Measurements from ENCODE around the gene MAB21L3.

The MAB21L3 gene

GRCh38 chr1:116110567-116111523 lies at the start of gene MAB21L3:
Gene MAB21L3 (plus strand): TSS chr1:116111399. CDS start chr1:116112616, 1,217 bp downstream.
- no peak for DNase-seq (ENCODE audit: low read depth in 1 of 2, low spot score in 1 of 2)

GRCh38 chr1:116062201-116062600 lies 49.0 kb upstream of the MAB21L3 start:
- DNase-seq (ENCODE audit: low read depth in 1 of 2, low spot score in 1 of 2): no peak

GRCh38 chr1:116064616-116065015 lies 46.6 kb upstream of the MAB21L3 start:
- DNase-seq (ENCODE audit: low read depth in 1 of 2, low spot score in 1 of 2): no peak

DNA sequence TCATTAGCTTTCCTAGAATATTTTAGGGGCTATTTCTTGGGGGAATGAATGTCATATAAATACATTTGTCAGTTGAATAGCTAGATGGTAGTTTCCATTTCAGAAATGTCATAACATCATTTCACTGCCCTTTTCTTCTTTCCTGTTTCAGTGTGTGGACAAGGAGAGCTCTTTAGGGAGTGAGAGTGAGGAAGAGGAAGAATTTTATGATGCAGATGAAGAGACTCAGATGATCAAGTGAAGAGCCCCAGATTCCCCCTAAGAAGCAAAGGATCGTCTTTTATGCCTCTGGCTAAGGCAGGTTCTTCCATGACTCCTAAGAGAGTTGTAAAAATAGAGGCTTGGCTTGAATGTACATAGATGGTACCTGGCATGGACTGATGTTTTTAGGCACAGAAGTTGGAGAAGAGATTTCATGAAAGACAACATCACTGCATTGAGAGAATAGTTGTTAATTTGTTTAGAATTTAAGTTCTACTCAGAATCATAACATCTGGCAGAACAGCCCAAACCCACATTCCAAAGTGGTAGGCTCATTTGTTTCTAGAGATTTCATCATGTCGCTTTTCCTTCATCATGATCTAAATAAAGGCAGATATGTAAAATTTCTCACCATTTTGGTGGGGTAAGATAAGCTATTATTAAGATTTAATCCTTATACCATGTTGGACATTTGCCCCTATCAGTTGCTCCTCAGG lies 44.2 kb upstream of the MAB21L3 start:
- DNase-seq (ENCODE audit: low read depth in 1 of 2, low spot score in 1 of 2): no peak

DNA sequence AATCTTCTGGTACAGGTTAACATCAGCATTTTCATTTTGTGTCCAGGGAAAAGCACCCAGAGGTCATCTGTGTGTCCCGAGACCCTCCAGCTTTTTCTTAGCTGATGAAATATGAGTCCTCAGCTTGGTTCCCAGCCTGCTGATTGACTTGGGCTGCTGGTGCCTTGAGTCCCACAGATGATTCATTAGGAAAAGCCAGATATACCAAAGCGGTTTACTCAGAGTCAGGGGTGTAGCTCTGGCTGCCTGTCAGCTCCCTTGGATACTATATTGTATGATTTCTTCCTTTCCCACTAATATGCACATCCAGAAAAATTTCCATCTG lies 43.7 kb upstream of the MAB21L3 start:
- no peak for DNase-seq (ENCODE audit: low read depth in 1 of 2, low spot score in 1 of 2)

DNA sequence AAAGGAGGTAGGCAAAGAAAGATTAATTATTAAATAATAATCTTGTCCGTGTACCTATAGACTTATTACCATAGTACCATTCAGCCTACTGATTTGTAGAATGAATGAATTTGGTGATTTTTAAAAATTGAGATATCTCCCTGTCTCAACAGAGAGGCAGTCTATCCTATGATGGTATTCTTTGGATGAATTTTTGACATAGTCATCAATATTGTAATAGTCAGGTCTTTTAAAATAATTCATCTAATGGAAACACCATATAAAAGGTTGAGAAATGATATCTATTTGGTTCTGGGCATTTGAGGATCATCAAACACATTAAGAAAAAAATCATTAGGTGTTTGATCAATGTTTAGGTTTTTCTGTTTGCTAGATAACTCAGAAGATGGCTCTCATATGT lies 35.6 kb upstream of the MAB21L3 start:
- DNase-seq (ENCODE audit: low read depth in 1 of 2, low spot score in 1 of 2): no peak

- DNase-seq (ENCODE audit: low read depth in 1 of 2, low spot score in 1 of 2): no peak
These were observed 35.2 kb upstream of the MAB21L3 start for GRCh38 chr1:116075990-116076389.

DNA sequence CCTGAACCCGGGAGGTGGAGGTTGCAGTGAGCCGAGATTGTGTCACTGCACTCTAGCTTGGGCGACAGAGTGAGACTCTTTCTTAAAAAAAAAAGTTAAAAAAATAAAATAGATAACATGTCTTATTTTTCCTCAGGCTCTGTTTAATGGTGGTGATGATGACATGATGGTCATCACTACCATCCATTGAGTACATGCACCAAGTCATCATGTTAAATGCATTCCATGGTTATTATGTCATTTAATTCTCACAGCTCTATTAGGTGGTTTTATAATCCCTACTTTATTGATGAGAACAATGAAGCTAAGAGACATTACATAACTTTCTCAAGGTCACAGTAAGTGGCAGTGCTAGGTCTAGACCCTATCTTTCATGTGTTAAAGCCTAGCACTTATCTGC lies 34.4 kb upstream of the MAB21L3 start:
- DNase-seq (ENCODE audit: low read depth in 1 of 2, low spot score in 1 of 2): no peak

DNA sequence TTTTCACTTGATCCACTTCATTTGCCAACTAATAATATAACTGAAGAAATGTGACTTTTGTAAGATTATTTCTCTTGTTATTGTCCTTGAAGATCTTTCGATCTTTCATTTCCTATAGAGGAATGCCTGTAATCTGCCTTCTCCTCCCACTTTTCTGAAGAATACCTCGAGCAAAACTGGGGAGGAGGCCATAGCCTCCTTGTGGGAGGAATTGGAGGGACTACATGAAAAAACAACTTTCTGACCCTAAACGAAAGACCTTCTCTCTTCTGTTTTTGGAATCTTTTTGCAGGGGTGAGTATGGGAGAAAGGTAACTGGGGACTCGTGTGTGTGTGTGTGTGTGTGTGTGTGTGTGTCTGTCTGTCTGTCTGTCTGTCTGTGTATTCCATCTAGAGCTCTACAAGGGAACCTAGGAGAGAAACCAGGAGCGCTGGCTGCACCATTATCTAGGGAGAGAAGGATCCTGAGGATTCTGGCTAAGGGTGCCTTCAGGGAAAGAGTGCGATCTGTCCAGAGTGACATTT lies 32.4 kb upstream of the MAB21L3 start:
- no peak for DNase-seq (ENCODE audit: low read depth in 1 of 2, low spot score in 1 of 2)

- DNase-seq (ENCODE audit: low read depth in 1 of 2, low spot score in 1 of 2): no peak
These were observed 23.6 kb upstream of the MAB21L3 start for GRCh38 chr1:116087628-116088027.

DNA sequence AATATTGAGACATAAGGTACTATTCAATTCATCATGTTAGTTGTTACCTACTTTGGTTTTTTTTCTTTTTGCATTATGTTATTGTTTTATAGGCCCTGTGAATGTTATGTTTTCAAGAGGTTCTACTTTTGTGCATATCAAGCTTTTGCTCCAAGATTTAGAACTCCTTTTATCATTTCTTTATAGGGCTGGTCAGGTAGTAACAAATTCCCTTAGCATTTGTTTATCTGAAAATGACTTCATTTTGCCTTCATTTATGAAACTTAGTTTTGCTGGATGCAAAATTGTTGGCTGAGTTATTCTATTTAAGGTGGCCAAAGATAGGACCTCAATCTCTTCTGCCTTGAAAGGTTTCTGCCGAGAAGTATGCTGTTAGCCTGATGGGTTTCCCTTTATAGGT lies 21.3 kb upstream of the MAB21L3 start:
- DNase-seq (ENCODE audit: low read depth in 1 of 2, low spot score in 1 of 2): no peak

DNA sequence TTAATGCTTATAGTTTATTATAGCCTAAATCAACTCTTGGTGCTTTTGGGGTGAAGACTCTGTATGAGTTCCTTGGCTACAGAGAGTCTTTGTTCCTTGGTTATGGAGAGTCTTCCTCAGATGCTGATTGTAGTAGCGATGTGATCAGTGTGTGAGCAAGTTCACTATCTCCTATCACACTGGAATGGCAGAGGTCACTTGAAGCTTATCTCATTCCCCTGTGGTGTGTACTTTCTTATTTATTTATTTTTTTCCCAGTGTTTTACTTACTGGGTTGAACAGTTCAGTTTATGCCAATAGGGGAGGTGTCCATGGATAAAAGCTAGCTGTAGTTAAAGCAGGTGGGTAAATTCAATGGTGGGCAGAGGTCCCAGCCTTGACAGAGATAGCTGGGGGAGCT lies 20.1 kb upstream of the MAB21L3 start:
- no peak for DNase-seq (ENCODE audit: low read depth in 1 of 2, low spot score in 1 of 2)

GRCh38 chr1:116092752-116093489 lies 18.3 kb upstream of the MAB21L3 start:
- DNase-seq (ENCODE audit: low read depth in 1 of 2, low spot score in 1 of 2): no peak

DNA sequence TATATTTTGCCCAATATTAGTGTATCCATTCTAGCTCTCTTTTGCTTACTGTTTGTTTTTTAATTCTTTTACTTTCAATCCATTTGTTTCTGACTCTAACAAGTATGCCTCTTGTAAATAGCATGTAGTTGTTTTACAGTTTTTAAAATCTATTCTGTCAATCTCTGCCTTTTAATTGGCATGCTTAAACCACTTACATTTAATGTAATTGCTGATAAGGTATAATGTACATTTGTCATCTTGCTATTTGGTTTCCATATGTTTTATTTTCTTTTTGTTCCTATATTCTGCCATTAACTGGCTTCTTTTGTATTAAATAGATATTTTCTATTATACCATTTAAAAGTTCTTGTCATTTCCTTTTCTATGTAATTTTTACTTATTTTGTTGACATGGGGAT lies 16.2 kb upstream of the MAB21L3 start:
- DNase-seq (ENCODE audit: low read depth in 1 of 2, low spot score in 1 of 2): no peak

GRCh38 chr1:116096013-116096618 lies 15.1 kb upstream of the MAB21L3 start:
- no peak for DNase-seq (ENCODE audit: low read depth in 1 of 2, low spot score in 1 of 2)

DNA sequence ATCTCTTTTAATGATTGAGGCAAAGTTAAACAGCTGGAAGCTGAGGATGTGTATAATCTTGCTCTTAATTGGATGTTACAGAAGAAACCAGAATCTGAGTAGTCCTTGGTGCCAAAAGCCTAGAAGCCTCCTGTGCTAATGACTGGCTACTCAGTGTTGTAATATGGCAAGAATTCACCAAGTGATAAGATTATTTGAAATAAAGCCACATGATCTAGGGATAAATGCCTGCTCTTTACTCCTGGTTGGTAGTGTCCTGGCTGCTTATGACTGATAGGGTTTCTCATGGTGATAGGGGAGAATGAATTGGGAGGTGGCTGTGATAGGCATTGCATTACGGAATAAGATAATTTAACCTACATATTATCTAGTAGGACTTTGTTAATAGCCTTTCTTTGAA lies 13.6 kb upstream of the MAB21L3 start:
- no peak for DNase-seq (ENCODE audit: low read depth in 1 of 2, low spot score in 1 of 2)

- no peak for DNase-seq (ENCODE audit: low read depth in 1 of 2, low spot score in 1 of 2)
These were observed 11.8 kb upstream of the MAB21L3 start for GRCh38 chr1:116099379-116099778.

- no peak for DNase-seq (ENCODE audit: low read depth in 1 of 2, low spot score in 1 of 2)
These were observed 11.3 kb upstream of the MAB21L3 start for GRCh38 chr1:116099919-116100318.

GRCh38 chr1:116104667-116105066 lies 6.5 kb upstream of the MAB21L3 start:
- no peak for DNase-seq (ENCODE audit: low read depth in 1 of 2, low spot score in 1 of 2)

- DNase-seq (ENCODE audit: low read depth in 1 of 2, low spot score in 1 of 2): no peak
These were observed 5.2 kb upstream of the MAB21L3 start for GRCh38 chr1:116105996-116106395.

GRCh38 chr1:116106646-116107045 lies 4.6 kb upstream of the MAB21L3 start:
- no peak for DNase-seq (ENCODE audit: low read depth in 1 of 2, low spot score in 1 of 2)
